A673 (cell line): ENCODE measurements around the gene SUV39H2.
"Not testable (repeated sequence)": the region's sequence is repeated elsewhere in the genome, so short reads cannot be mapped to it uniquely, and the experiment has no call there.

Experiments used
- CTCF ChIP-seq: fragments of 300-800, 200-600 bp; sonication (generic); conservative IDR thresholded peaks from 2 replicates; pipeline ENCODE4 v1.5.1; 2017; ENCODE audit warnings: low read depth, mild to moderate bottlenecking, antibody characterized with exemption, low read length, moderate library complexity, mixed read lengths
- EZH2 ChIP-seq: fragments of 200-600 bp; sonication (generic); IDR thresholded peaks from 2 replicates; pipeline ENCODE4 v1.6.1; 2017; ENCODE audit warnings: borderline replicate concordance, low read depth, mild to moderate bottlenecking, mixed read lengths, antibody characterized with exemption, low read length; ENCODE audit not compliant: poor library complexity, severe bottlenecking

- not testable (repeated sequence) for TF ChIP-seq CTCF, EZH2
These were observed 60.3 kb downstream of the SUV39H2 start for GRCh38 chr10:14938971-14939370.
